ENCODE results near the gene C16orf90. TPM values are rescaled to one million over a fixed set of nuclear protein-coding genes. Genes with fewer than 3 reads are reported as not detected.
"Not testable (repeated sequence)": the region's sequence is repeated elsewhere in the genome, so short reads cannot be mapped to it uniquely, and the experiment has no call there.

C16orf90 gene
- total RNA-seq, 1 donor from 2014 or later = not detected

DNA sequence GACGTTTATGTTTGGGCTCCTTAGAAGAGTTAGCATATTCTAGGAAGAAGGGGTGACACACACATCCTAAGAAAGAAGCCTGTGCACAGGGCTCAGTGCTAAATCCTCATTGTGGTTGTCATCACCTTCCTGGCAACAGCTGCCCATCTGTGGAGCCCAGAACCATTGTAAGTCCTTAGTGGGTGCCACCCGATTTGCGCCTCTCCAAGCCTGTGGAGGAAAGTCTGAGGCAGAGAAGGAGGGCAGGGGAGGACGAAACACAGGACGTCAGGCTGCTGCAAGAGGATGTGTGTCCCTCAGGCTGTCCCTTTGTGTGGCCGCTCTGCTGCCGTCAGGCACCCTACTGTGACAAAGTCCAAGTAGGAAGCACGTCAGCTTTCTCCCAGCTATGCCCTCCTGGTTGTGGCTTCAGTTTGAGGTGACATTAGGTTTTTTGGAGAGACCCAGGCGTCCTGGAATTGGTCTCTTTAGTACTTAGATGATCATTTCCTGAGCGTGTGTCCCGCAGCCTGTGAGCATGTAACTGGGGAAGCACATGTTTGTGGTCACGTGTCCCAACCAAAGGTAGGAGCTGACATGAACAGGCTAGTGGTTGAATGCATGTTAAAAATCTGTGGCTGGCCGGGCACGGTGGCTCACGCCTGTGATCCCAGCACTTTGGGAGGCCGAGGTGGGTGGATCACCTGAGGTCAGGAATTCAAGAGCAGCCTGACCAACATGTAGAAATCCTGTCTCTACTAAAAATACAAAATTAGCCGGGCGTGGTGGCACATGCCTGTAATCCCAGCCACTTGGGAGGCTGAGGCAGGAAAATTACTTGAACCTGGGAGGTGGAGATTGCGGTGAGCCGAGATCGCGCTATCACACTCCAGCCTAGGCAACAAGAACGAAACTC is 16.2 kb upstream of the C16orf90 start:
- no peak for DNase-seq

DNA sequence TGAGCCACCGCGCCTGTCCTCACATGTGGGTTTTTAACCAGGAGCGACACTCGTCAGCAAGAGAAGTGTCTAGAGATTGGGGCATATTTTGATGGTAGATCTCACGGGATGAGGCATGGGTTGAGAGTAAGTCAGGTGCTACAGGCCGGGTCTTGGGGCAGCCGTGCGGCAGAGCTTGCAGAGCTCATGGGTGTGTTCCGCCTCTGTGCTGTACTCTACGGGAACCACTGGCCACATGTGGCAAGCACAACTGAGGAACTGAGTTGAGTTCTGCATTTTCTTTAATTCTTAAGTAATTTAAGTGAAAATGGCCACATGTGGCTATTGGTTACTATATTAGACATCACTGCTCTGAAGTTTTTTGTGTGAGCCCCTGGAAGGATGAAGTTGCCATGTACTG is 15.1 kb upstream of the C16orf90 start:
- no peak for DNase-seq

DNA sequence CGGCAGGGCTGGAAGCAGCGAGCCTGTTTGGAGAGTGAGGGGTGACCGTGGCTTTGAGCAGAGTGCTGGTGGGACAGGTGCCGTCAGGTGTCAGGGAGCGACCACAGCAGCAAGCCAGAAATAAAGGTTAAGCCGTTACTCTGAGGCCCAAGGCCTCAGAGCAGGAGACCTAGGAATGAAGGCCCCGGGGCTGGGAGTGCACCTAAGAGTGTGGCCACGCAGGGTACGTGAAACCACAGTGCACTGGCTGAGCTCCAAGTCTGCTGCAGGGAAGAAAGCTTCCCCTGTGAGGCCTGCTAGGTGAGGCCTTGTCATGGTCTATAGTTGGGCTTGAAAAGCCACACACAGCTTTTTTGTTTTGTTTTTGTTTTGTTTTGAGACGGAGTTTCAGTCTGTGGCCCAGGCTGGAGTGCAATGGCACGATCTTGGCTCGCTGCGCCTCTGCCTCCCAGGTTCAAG is 14.2 kb upstream of the C16orf90 start:
- DNase-seq = no peak

DNA sequence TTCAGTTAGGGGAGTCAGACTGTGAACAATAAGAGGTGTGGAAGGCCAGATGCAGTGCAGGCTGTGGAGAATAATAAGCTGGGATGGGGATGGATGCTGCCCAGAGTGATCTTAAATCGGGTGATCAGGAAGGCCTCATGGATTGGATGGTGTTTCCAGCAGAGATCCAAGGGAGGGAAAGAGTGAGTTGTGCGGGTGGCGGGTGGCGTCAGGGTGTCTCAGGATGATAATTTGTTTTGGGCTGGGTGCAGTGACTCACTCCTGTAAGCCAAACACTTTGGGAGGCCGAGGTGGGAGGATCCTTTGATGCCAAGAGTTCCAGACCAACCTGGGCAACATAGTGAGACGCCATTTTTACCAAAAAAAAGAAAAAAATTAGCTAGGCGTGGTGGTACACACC is 13.4 kb upstream of the C16orf90 start:
- DNase-seq = no peak

DNA sequence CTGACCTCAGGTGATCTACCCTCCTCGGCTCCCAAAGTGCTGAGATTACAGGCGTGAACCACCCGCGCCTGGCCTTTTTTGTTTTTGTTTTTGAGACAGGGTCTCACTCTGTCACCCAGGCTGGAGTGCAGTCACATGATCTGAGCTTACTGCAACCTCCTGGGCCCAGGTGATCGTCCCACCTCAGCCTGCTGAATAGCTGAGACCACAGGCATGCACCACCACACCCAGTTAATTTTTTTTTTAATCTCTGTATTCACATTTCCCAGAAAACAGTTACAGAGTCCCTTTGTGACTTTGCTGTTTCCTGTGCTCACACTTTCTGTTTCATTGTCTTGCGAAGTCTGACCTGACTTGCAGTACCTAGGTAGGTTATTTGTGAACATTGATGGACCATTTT is 8.2 kb upstream of the C16orf90 start:
- DNase-seq = no peak

DNA sequence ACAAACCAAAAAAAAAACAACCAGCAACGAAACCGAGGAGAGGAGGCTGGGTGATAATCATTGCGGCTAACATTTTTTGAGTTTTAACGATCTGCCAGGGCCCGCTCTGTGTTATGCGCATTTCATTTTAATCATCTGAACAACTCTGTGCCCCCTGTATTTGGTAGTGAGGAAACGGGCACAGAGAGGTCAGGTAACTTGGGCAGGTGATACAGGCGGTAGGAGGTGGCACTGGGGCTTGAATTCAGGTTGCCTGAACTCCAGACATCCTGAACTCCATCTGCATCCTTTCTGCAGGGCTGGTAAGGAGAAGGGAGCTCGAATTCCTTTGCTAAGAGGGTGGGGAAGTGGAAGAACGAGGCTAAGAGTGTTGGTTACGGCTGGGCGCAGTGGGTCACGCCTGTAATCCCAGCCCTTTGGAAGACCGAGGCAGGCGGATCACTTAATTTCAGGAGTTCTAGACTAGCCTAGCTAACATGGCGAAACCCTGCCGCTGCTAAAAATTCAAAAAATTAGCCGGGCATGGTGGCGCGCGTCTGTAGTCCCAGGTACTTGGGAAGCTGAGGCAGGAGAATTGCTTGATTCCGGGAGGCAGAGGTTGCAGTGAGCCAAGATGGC is 6.6 kb upstream of the C16orf90 start:
- DNase-seq = no peak

DNA sequence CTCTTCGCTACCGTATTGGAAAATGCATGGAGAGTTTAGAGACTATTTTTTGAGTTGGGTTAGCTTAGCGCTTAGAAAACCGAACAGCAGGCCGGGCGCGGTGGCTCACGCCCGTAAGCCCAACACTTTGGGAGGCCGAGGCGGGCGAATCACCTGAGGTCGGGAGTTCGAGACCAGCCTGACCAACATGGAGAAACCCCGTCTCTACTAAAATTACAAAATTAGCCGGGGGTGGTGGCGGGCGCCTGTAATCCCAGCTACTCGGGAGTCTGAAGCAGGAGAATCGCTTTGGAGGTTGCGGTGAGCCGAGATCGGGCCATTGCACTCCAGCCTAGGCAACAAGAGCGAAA is 6.1 kb upstream of the C16orf90 start:
- not testable (repeated sequence) for DNase-seq

DNA sequence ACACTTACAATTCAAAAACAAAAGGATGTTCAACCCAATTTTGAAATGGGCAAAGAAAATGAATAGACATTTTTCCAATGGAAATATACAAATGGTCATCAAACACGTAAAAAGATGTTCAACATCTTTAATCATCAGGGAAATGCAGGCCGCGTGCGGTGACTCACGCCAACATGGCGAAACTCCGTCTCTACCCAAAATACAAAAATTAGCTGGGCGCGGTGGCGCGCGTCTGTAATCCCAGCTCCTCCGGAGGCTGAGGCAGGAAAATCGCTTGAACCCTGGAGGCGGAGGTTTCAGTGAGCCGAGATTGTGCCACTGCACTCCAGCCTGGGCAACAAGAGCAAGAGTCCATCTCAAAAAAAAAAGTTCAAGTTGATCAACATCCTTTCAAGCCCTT is 3.7 kb upstream of the C16orf90 start:
- DNase-seq = no peak

DNA sequence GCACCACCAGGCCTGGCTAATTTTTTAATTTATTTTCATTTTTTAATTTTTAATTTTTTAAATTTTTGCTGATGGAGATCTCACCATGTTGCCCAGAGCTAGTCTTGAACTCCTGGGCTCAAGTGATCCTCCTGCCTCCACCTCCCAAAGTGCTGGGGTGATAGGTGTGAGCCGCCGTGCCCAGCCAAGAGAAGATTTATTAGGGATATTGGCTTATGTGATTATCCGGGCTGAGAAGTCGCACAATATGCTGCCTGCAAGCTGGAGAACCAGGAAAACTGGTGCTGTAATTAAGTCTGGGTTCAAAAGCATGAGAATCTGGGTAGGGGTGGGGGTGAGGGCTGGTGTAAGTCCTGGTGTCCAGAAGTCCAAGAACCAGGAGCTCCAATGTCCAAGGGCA is 2.5 kb upstream of the C16orf90 start:
- no peak for DNase-seq

DNA sequence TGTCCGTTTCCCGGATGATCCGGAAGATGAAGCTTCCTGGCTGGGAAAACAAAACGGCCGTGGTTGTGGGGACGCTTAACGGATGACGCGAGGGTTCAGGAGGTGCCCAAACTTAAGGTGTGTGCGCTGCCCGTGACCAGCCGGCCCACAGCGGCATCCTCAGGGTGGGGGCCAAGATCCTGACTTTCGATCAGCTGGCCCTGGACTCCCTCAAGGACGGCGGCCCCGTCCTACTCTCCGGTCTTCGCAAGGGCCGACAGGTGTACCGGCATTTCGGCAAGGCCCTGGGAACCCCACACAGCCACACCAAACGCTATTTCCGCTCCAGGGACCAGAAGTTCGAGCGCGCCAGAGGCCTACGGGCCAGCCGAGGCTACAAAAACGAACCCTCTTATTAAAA is 1.1 kb upstream of the C16orf90 start:
- DNase-seq = no peak

DNA sequence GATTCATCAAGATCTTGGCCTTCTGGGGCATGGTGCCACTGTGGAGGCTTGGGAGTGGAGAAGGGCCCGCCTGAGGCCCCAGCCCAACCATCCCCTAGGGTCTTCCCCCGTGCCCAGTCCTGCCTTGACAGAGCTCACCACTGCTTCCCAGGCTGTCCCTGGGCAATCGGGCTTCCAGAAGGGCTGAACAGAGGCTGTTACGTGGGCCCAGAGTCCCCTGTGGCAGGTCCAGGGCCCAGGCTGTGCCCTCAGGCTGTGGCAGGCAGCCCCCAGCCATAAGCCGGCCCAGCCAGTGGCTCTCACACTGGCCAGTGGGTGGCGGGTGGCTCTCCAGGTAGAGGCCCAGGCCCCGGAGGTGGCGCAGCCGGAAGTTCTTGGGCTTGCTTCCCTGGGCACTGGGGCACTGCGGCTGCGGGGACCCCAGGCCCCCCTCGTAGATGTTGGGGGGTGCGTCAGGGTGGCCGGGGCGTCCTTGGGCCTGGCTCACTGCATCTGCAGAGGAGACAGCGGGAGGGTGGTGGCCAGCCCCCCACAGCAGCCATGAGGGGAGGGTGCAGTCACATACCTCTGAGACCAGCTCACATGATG is 809 bp downstream of the C16orf90 start:
- DNase-seq = no peak

DNA sequence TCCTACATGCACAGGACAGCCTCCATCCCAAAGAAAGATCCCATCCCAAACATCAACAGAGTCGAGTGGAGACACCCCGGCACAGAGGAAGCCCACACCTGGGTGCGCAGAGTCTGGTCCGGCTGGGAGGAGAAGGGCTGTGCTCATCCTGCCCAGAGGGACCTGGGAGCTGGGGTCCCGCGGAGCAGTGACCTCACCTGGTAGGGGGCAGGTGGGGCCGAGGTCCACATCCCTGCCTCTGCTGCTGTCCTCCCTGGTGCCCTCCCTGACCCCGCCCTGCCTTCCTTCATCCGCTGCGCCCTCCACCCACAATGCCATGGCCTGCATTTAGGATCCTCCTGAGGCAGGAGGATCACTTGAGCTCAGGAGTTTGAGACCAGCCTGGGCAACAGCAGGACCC is 2.9 kb downstream of the C16orf90 start:
- DNase-seq = no peak

DNA sequence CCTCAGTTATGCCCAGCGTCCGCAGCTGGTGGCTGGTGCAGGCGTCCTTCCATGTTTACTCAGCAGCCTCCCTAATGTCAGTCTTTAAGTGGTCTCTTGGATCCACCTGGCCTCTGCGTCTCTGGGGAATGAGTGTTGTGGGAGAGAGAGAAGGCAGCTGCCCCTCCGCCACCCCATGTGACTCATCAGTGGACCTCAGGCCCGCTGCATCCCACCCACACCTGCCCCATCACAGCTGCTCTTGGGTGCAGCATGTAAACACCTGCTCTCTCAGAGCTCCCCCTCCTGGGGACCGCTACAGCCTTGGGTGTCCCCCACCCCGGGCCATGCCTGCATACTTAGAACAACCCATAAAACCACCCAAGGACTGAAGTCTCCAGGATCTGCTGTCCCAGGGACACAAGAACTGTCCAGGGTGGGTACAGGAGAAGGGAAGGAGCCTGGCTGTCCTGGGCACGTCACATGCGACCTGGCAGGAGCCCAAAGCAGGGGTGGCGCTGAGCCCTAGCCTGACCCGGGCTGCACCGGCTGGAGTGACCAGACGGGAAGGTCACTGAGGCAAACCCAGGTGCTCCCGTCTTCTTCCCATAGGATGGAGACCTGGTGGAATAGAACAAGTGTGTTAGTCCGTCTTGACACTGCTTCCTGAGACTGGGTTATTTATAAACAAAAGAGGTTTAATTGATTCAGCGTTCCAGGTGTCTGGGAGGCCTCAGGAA is 4.2 kb downstream of the C16orf90 start:
- no peak for DNase-seq

DNA sequence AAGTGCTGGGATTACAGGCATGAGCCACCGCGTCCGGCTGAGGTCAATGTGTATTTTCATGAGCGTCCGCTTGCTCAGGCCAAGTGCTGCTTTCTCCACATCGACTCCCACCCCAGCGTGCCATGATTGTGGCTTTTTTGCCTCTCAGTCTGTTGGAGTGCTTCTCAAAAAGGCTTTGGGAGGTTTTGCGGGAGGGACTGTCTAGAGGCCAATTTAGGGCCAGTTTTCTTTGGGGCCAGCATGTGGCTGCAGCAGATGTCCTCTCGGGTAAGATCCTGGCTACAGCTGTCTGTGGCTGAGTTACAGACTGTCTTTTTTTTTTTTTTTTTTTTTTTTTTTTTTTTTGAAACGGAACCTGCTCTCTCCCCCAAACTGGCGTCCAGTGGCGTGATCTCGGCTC is 6.5 kb downstream of the C16orf90 start:
- DNase-seq = no peak

DNA sequence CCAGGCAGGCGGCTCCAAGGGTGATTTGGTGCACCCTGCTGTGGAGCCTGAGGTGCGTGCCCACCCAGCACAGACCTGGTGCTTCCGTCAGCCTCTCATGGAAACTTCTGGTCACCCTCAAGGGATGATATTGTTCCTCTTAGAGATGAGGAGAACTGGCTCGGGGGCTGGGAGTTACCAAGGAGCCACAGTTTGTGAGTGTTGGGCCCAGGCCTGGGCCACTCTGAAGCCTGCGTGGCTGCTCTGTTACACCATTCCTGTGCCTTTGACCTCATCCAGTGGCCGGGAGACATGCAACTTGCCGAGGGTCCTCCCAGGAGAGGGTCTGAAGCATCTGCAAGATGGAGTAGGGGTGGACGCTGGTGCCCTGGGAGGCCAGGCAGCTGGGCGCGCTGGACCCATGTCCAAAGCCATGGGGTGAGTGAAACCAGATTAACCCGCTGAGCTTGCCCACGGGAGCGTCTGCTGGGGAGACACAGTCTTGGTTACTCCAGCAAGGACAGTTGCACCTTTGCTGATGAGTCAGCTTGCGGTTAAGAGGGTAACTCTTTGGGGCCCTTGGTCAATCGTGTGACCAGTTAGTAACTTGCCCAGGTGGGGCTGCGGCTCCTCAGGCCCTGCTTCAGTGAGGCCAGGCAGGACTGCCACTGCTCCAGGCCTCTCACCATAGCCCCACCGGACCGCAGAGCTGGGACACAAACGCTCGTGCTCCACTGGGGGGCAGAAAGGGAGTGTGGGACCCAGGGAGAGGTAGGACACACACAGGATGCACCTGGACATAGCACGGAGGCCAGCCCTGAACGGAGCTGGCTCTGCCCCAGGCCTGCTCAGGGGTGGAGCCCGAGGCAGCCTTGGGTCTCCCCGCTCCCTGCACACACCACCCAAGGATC is 7.5 kb downstream of the C16orf90 start:
- DNase-seq = no peak

DNA sequence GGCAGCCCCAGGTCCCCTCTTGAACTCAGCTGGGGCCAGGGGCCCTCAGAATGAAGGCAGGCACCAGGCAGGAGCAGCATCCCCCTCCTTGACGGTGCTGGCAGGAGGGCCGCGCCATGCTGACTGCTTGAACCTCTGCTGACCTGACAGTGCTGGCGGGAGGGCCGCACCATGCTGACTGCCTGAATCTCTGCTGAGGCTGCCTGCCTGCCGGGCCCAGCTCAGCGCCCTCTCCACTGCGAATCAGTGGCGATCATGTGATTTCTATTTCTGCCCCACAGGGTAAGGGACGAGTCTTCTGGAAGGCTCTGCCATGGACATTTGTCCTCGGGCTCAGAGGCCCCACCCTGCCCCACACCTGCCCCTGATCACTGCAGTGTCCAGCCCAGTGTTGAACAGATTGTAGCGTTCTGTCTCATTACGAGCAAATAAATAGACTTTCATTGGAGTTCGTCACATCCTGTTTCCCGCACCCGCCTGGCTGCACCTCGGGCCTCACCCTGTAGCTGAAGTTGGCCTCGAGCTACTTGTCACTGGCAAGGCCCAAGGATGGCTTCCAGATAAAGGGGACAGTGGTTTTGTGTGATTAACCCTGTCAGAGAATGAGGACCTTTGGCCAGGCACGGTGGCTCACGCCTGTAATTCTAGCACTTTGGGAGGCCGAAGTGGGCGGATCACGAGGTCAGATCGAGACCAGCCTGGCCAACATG is 8.6 kb downstream of the C16orf90 start:
- DNase-seq = no peak

DNA sequence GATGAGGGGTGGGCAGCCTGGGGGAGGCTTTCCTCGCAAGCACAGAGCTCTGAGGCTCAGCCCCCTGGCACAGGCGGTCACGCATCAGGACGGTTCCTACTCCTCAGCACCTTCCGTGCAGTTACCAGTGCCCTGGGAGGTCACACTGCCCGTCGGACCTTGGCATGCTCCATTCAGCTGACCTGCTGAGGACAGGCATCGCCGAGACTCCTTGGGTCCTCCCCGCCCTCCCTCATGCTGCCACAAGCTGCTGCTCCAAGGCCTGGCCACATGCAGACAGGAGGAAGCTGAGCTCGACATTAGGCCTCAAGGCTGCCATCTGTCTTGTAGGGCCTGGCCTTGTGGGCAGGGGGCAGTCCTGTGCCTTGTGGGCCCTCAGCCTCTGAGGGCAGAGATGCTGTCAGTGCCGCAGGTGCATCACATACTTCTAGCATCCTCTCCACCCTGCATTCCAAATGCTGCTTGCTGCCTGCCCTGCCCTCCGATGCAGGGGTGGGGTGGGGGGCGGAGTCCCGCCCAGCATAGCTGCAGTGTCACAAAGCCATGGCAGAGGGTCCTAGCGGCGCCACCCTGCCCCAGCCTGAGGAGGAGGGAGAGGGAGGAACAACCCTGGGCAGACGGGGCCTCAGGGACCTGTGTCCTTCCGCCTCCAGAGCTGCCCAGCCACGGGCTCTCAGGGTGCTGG is 9.3 kb downstream of the C16orf90 start:
- no peak for DNase-seq

DNA sequence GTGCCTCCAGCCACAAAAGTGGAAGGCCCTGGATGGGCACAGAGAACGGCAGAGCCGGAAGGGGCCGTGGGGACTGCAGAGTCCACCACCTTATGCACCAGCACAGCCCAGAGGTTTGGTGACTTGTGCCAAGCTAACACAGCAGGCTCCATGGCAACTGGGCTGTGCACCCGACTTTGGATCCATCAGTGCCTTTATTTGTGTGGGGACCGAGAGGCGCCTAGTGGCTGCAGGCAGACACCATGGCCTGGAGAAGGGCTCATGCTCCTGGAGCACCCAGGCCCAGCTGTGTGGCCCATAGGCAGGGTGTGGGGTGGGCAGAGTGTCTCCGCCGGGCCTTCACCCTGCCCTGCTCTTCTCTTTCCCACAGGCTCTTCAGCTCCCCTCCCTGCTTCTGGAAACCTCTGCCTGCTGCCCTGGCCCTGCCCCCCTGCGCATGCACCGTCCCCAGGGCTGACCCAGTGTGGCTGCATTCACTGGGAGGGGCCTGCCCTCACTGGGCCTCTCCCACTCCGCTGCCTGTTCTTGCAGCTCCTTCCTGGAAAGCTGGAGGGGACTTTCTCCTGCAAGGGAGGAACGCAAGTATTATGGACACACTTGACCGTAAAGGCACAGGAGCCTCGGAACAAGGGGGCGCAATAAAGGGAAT is 10.1 kb downstream of the C16orf90 start:
- DNase-seq = no peak

DNA sequence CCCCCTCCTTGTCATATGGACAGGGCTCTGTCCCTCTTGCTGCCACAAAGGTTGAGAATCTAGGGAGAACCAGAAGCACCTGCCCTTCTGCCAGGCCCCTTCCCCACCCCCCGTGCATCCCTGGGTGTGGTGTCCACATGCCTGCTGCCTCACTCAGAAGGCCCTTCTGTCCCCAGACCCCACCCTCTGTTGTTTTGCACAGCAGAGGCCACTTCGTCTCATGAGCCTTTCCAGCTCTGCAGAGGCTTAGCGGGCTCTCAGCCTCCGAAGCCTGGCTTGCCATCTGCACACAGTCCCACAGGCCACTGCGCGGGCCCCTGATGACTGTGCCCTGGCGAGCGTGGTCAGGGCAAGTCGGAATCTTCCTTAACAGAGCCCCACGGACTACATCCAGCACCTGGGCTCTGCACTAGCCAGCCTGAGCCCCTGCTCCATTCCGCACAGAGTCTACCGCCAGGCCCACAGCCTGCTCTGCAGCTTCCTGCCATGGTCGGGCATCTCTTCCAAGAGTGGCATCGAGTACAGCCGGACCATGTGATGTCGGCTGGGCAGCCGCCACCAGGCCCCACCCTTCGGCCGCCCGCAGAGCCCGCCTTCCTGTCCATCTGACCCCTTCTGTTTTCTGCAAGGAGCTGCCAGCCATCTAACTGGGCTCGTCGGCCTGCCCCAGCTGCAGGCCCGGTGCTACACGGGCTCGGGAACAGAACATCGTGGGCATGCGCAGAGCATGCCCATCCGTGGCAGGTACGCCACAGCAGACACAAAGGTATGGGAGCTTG is 10.8 kb downstream of the C16orf90 start:
- no peak for DNase-seq

Data from occipital lobe (tissue), 2 donors.